Esophagus muscularis mucosa (tissue), 3 donors: ENCODE measurements around the gene KRT71.

ENCODE experiments used
- CTCF ChIP-seq, 3 experiments: fragments of 200-600 bp in 2 of 3; fragments of 450-650 bp in 1 of 3; sonication (generic) in 2 of 3; IDR thresholded peaks; one replicate each; pipeline ENCODE4 v1.5.1; 2017 to 2019; ENCODE audit warnings: antibody characterized with exemption in 3 of 3, mild to moderate bottlenecking in 2 of 3, moderate library complexity in 1 of 3
- POLR2A ChIP-seq: fragments of 450-650 bp; IDR thresholded peaks from one replicate; pipeline ENCODE4 v1.6.1; 2017; ENCODE audit warnings: antibody characterized with exemption, moderate library complexity, mild to moderate bottlenecking, low read depth

GRCh38 chr12:52570511-52570910 is 17.6 kb upstream of the KRT71 start:
- no peak for TF ChIP-seq CTCF (IDR thresholded peaks at IDR 0.05)
- TF ChIP-seq POLR2A: no peak
